Measurements from ENCODE around the gene HP. TPM values are rescaled to one million over a fixed set of nuclear protein-coding genes. Genes with fewer than 3 reads are reported as not detected.

Gene HP
- total and polyA plus RNA-seq, 10 of the 15 experiments (the other 5 are each of a cell fraction or from before 2014, with no cell fraction given) = 10.8 TPM; not detected in 9

GRCh38 chr16:72072514-72073342 is 18.4 kb downstream of the HP start:
- no peak for TF ChIP-seq KAT2A (conservative IDR thresholded peaks at IDR 0.05; ENCODE audit: control insufficient read depth, low read depth, low read length)
- no peak for TF ChIP-seq POLR2AphosphoS5 (IDR thresholded peaks at IDR 0.05; ENCODE audit: low read length)
- TF ChIP-seq SREBF2 (IDR thresholded peaks at IDR 0.05; ENCODE audit: low read length) = no peak
- TF ChIP-seq, protein P1, sequence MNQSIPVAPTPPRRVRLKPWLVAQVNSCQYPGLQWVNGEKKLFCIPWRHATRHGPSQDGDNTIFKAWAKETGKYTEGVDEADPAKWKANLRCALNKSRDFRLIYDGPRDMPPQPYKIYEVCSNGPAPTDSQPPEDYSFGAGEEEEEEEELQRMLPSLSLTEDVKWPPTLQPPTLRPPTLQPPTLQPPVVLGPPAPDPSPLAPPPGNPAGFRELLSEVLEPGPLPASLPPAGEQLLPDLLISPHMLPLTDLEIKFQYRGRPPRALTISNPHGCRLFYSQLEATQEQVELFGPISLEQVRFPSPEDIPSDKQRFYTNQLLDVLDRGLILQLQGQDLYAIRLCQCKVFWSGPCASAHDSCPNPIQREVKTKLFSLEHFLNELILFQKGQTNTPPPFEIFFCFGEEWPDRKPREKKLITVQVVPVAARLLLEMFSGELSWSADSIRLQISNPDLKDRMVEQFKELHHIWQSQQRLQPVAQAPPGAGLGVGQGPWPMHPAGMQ (IDR thresholded peaks at IDR 0.05; ENCODE audit: borderline replicate concordance) = no peak
- no peak for TF ChIP-seq CHD2 (IDR thresholded peaks at IDR 0.05; ENCODE audit: borderline replicate concordance, low read depth, low read length)
- TF ChIP-seq TAF1 (IDR thresholded peaks at IDR 0.05; ENCODE audit: borderline replicate concordance, low read depth, low read length) = no peak
- TF ChIP-seq CREB1 (IDR thresholded peaks at IDR 0.05; ENCODE audit: low read depth) = no peak
- TF ChIP-seq MTA2 (IDR thresholded peaks at IDR 0.05; ENCODE audit: low read depth) = no peak
- TF ChIP-seq ESRRA (IDR thresholded peaks at IDR 0.05; ENCODE audit: low read length) = no peak
- TF ChIP-seq GATAD2B (conservative IDR thresholded peaks at IDR 0.05; ENCODE audit: low read depth) = no peak
- TF ChIP-seq RCOR1 (conservative IDR thresholded peaks at IDR 0.05; ENCODE audit: low read depth, low read length) = no peak
- no peak for TF ChIP-seq POLR2A (IDR thresholded peaks at IDR 0.05; ENCODE audit: low read depth, low read length)
- Histone ChIP-seq H3K9me3 (replicated peaks; ENCODE audit: control insufficient read depth, insufficient read depth, low read length) (no peaks in the 10 kb centered on the region), H3K4me2 (ENCODE audit: control insufficient read depth, insufficient read depth) (no peak overlapping the region), H3K27ac (ENCODE audit: control insufficient read depth, insufficient read depth) (no peak overlapping the region), H3K9ac (ENCODE audit: control insufficient read depth, insufficient read depth, low read length) (no peak overlapping the region), H2AFZ (ENCODE audit: control insufficient read depth, low read depth, low read length) (no peak overlapping the region), H4K20me1 (ENCODE audit: control insufficient read depth, insufficient read depth) (no peaks in the 10 kb centered on the region), H3K36me3 (ENCODE audit: control insufficient read depth in 2 of 2, insufficient read depth in 2 of 2, low read length in 1 of 2) (no peaks in the 10 kb centered on the region), H3K4me1 (ENCODE audit: control insufficient read depth, insufficient read depth, low read length) (no peaks in the 10 kb centered on the region), H3K4me3 (no peak overlapping the region), H3K79me2 (ENCODE audit: control insufficient read depth, insufficient read depth, low read length) (no peaks in the 10 kb centered on the region), H3K27me3 (replicated peaks in 1 of 2; ENCODE audit: control insufficient read depth in 2 of 2, insufficient read depth in 2 of 2, low read length in 1 of 2) (no peaks in the 10 kb centered on the region)
- ChIA-PET SMC1A (ENCODE audit: uncharacterized antibody, unreplicated experiment) (interaction anchor here (1.8 kb wide), 1 partner anchor 22 kb away, joined by 9 read pairs; no protein-coding TSS in a partner anchor), CTCF (interaction anchor here (1.5 kb wide), 1 partner anchor 11 kb away, joined by 3 read pairs; no protein-coding TSS in a partner anchor), RAD21 (ENCODE audit: unreplicated experiment) (no interaction called here), POLR2A (no interaction called here)
- BruUV-seq (replicated peaks) = no TSS peak
- FAIRE-seq (no peak), DNase-seq (ENCODE audit: low read depth, low spot score) (no peak), ATAC-seq (no peak)
- intact Hi-C loops (cut with micrococcal nuclease; ENCODE audit: unreplicated experiment) (no loop called here), in situ Hi-C loops (cut with MboI) (no loop called here)
- WGBS (ENCODE audit: insufficient coverage, insufficient replicate concordance, low lambda C conversion rate, missing lambda C conversion rate) = 81% methylated on average over 12 of the region's 12 CpGs

Measured in GM12878 (cell line).